Stimulated activated CD4-positive, alpha-beta T cell treated with anti-CD3 and anti-CD28 coated beads, Interleukin-2, amount 100 ng/mL, for 4 hours (primary cell): ENCODE measurements around the gene MAPRE3.
"Not testable (repeated sequence)": the region's sequence is repeated elsewhere in the genome, so short reads cannot be mapped to it uniquely, and the experiment has no call there.

ENCODE experiments used
- DNase-seq: peaks from one replicate; pipeline ENCODE4 v3.0.0-alpha.2; 2020; ENCODE audit warnings: low read depth

MAPRE3 gene

GRCh38 chr2:27071990-27072830 is 101.8 kb downstream of the MAPRE3 start:
- peak; percentile 21 for DNase-seq

- DNase-seq = no peak
Measured at GRCh38 chr2:27072920-27073319, 102.5 kb downstream of the MAPRE3 start.

- no peak for DNase-seq
Measured at GRCh38 chr2:27073782-27074181, 103.3 kb downstream of the MAPRE3 start.

DNA sequence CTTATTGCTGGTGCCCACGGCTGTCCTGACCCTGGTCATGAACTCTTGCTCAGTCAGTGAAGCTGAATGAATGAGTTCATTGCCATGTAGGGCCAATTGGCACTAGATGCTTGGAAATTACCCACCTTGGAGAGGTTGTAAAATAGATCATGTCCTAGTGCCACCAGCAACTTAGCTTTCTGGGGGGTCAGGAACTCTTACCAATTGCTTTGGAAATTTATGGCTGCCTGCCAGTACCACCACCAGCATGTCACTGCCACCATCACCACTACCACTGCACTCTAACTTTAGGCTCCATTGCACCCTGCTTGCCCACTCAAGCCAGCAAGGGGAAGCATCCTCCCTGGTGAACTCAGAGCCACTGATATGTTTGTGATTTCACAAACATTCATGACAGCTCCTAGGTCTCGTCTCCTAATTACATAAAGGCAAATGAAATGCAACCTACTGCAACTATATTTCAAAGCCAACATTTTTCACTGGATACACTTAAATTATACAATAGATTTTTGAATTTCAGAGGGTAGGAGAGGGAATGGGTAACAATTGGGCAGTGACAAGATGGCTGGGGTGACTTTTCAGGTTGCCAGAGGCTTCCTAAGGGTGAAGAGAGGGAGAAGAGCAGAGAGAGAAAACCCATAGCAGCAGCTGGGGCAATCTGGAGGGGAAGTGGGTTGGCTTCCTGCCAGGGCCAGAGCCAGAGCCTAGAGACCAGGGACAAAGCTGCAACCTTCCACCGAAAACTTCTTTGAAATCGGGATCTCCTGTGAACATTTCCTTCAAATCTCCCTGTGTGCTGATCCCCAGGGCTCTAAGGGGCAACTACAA is 104.5 kb downstream of the MAPRE3 start:
- DNase-seq = no peak

DNA sequence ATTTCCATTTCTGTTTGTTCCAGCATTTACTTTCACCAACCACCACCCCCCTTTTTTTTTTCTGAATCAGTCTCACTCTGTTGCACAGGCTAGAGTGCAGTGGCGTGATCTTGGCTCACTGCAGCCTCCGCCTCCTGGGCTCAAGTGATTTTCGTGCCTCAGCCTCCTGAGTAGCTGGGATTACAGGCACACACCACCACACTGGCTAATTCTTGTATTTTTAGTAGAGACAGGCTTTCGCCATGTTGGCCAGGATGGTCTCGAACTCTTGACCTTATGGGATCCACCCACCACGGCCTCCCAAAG is 105.1 kb downstream of the MAPRE3 start:
- DNase-seq = not testable (repeated sequence)

- no peak for DNase-seq
Measured at GRCh38 chr2:27076323-27076722, 105.9 kb downstream of the MAPRE3 start.
